ENCODE data around the gene USP6NL.
A peak's percentile ranks its signal among the peaks of the same experiment; 100 is the strongest.

USP6NL gene

GRCh38 chr10:11615396-11615795 lies 3.9 kb upstream of the USP6NL start:
- DNase-seq: no peak

GRCh38 chr10:11612021-11613001 lies 861 bp upstream of the USP6NL start:
- no peak for DNase-seq

GRCh38 chr10:11610826-11611247 lies 613 bp downstream of the USP6NL start:
- peak; percentile 12 for DNase-seq

GRCh38 chr10:11610166-11610825 lies 1.2 kb downstream of the USP6NL start:
- DNase-seq: no peak

GRCh38 chr10:11609492-11610093 lies 1.9 kb downstream of the USP6NL start:
- DNase-seq: no peak

- no peak for DNase-seq
Measured at GRCh38 chr10:11609052-11609451, 2.4 kb downstream of the USP6NL start.

- no peak for DNase-seq
Measured at GRCh38 chr10:11608159-11609013, 3.1 kb downstream of the USP6NL start.

- DNase-seq: no peak
Measured at GRCh38 chr10:11605807-11606408, 5.5 kb downstream of the USP6NL start.

GRCh38 chr10:11604865-11605650 lies 6.4 kb downstream of the USP6NL start:
- DNase-seq: no peak

GRCh38 chr10:11603741-11604140 lies 7.7 kb downstream of the USP6NL start:
- no peak for DNase-seq

- no peak for DNase-seq
Measured at GRCh38 chr10:11602919-11603523, 8.4 kb downstream of the USP6NL start.

GRCh38 chr10:11602358-11602757 lies 9.1 kb downstream of the USP6NL start:
- DNase-seq: no peak

GRCh38 chr10:11601670-11602069 lies 9.8 kb downstream of the USP6NL start:
- DNase-seq: no peak

GRCh38 chr10:11600280-11600679 lies 11.2 kb downstream of the USP6NL start:
- no peak for DNase-seq

- no peak for DNase-seq
Measured at GRCh38 chr10:11598712-11599397, 12.6 kb downstream of the USP6NL start.

GRCh38 chr10:11597470-11597869 lies 14.0 kb downstream of the USP6NL start:
- no peak for DNase-seq

- DNase-seq: no peak
Measured at GRCh38 chr10:11595395-11595692, 16.1 kb downstream of the USP6NL start.

- no peak for DNase-seq
Measured at GRCh38 chr10:11594589-11595394, 16.7 kb downstream of the USP6NL start.

- no peak for DNase-seq
Measured at GRCh38 chr10:11593612-11594011, 17.8 kb downstream of the USP6NL start.

- DNase-seq: no peak
Measured at GRCh38 chr10:11589738-11590137, 21.7 kb downstream of the USP6NL start.
